GM18873 (cell line): Measurements from ENCODE around the gene ZNF430.
"Not testable (repeated sequence)": the region's sequence is repeated elsewhere in the genome, so short reads cannot be mapped to it uniquely, and the experiment has no call there.

Experiments used
- ATAC-seq: cut with Tn5 transposase; IDR thresholded peaks from one replicate; pipeline ENCODE4 v1.9.1; 2021; ENCODE audit warnings: mild to moderate bottlenecking, moderate library complexity, moderate number of reproducible peaks; ENCODE audit not compliant: unreplicated experiment, low FRiP score

Gene ZNF430

GRCh38 chr19:21020298-21021227 lies at the start of gene ZNF430:
Gene ZNF430 (plus strand): TSS chr19:21020657. CDS start chr19:21020801, 144 bp downstream.
- peak; percentile 93 for ATAC-seq

- ATAC-seq: not testable (repeated sequence)
Observed at GRCh38 chr19:20992788-20993187, 27.7 kb upstream of the ZNF430 start.

- peak; percentile 99 for ATAC-seq
Observed at GRCh38 chr19:20999731-21000352, 20.6 kb upstream of the ZNF430 start.

DNA sequence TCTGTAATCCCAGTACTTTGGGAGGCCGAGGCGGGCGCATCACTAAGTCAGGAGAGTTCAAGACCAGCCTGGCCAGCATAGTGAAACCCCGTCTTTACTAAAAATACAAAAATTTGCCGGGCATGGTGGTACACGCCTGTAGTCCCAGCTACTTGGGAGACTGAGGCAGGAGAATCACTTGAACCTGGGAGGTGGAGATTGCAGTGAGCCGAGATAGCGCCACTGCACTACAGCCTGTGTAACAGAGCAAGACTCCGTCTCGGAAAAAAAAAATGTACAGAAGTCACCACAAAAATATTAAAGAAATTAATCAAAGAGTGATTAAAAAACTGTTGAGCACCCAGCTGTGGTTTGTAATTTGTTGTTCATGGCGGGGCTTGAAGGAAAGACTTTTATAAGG lies 781 bp downstream of the ZNF430 start:
- ATAC-seq: not testable (repeated sequence)

GRCh38 chr19:21022996-21023395 lies 2.5 kb downstream of the ZNF430 start:
- no peak for ATAC-seq

- no peak for ATAC-seq
Observed at GRCh38 chr19:21023901-21024300, 3.4 kb downstream of the ZNF430 start.

DNA sequence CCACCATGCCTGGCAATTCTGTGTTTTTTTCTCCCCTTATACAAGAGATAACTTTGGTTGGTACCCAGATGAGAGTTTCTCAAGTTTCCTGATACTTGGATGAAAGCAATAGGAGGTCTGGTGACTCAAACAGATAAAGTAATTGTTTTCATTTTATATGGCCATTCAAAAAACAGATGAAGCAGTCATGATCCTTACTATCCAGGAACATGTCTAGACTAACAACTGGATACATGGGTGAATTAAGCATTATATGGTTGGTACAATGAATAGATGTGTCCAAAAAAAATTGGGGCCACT lies 8.5 kb downstream of the ZNF430 start:
- ATAC-seq: no peak

DNA sequence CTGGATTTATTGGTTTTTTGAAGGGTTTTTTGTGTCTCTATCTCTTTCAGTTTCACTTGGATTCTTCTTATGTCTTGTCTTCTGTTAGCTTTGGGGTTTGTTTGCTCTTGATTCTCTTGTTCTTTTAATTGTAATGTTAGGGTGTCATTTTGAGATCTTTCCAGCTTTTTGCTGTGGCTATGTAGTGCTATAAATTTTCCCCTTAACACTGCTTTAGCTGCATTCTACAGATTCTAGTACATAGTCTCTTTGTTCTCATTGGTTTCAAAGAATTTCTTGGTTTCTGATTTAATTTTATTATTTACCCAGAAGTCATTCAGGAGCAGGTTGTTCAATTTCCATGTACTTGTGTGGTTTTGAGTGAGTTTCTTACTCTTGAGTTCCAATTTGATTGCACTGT lies 24.6 kb downstream of the ZNF430 start:
- ATAC-seq: no peak

DNA sequence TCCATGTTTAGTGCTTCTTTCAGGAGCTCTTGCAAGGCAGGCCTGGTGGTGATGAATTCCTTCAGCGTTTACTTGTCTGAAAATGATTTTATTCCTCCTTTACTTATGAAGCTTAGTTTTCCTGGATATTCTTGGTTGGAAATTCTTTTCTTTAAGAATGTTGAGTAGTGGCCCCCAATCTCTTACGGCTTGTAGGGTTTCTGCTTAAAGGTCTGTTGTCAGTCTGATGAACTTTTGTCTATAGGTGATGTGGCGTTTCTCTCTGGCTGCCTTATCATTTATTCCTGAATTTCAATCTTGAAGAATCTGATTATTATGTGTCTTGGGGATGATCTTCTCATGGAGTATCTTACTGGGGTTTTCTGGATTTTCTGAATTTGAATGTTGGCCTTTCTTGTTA lies 26.0 kb downstream of the ZNF430 start:
- no peak for ATAC-seq

- ATAC-seq: no peak
Observed at GRCh38 chr19:21047716-21048115, 27.3 kb downstream of the ZNF430 start.

GRCh38 chr19:21052902-21053301 lies 32.4 kb downstream of the ZNF430 start:
- ATAC-seq: no peak

DNA sequence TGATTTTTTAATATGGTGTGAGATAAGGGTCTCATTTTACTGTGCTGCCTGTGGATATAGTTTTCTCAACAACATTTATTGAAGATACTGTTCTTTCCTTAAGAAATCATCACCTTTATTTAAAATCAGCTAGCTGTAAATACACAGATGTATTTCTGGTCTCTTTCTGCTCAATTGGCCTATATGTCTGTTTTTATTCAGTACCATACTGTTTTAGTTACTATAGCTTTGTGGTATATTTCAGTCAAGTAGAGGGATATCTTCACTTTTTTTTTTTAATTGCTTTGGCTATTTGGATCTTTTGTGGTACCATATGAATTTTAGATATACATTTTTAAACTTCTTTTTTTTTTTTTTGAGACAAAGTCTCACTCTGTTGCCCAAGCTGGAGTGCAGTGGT lies 44.9 kb downstream of the ZNF430 start:
- ATAC-seq: no peak

DNA sequence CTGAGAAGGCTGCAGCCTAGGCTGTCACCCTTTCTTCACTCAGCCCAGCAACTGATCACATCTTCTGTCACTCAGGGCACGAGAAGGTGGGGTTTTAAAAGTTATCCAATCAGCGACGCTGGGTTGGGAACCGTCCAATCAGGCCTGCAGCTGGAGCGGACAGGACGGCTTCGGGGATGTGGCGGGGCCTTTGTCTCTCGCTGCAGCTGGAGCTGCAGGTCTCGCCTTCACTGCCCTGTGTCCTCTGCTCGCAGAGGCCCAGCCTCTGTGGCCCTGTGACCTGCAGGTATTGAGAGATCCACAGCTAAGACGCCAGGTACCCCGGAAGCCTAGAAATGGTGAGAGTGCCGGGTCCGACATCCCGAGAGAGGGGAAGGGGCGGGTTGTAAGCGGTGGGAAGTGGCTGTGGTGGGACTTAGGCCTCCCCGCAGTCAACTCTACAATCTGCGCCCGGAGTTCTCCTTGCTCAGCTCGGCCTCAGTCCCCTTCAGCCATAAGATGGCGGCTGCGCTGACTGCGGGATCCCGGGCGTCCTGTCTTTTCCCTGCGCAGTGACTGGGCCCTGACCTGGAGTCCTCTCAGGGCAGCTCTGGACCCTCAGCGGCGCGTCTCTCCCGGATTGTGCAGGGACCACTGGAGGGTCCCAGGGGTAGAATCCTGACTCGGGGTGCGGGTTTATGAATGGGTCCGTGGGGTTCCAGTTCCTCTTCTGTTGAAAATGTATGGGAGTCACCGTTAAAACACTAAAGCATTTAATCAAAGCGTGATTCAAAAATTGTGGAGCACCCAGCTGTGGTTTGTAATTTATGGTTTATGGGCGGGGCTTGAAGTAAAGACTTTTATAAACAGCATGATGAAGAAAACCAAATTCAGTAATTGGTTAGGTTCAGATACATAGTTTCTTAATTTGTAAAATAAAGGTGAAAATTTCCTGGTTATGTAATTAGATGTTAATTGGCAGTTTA lies 61.8 kb downstream of the ZNF430 start, which contains the start of gene ZNF714:
Gene ZNF714, plus strand, starts transcription at position 193 of the 965 bp plus-strand sequence. CDS start 16,066 bp downstream, outside the sequence.
- ATAC-seq: peak; percentile 99

- ATAC-seq: no peak
Observed at GRCh38 chr19:21084343-21084742, 63.9 kb downstream of the ZNF430 start.

DNA sequence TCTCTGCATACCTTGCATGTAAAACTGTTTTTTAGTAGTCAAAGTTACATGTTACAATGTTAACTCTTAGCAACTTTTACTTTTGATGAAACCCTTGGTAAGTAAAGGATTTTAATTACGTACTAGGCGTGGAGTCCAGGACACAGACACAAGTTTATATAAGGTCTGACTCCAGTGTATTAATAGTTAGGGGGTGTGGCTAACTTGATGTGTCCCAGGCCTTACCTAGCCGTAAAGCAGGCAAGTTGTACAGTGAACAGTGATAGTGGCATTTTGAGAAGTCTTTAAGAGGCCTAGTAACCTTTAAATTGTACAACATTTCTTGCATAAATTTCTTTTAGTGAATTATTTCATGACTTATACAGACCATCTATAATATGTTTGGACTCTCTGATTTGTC lies 67.4 kb downstream of the ZNF430 start:
- no peak for ATAC-seq

DNA sequence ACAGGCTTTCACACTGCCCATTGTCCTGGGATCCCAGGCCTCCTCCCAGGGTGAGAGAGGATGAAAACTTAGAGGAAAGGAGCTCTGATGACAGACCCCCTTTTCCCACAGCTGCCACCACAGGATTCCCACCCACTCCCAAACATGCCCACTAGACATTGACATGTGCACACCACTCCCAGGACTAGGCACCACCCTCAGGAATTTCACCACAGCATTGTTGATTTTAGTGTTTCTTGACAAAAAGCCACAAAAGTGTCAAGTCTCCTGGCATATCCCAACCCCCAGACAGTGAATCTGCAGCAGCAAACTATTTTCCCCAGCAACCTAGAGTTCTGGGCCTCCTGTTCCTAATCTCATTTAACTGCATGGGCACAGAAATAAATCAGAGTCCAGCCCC lies 71.7 kb downstream of the ZNF430 start:
- no peak for ATAC-seq

DNA sequence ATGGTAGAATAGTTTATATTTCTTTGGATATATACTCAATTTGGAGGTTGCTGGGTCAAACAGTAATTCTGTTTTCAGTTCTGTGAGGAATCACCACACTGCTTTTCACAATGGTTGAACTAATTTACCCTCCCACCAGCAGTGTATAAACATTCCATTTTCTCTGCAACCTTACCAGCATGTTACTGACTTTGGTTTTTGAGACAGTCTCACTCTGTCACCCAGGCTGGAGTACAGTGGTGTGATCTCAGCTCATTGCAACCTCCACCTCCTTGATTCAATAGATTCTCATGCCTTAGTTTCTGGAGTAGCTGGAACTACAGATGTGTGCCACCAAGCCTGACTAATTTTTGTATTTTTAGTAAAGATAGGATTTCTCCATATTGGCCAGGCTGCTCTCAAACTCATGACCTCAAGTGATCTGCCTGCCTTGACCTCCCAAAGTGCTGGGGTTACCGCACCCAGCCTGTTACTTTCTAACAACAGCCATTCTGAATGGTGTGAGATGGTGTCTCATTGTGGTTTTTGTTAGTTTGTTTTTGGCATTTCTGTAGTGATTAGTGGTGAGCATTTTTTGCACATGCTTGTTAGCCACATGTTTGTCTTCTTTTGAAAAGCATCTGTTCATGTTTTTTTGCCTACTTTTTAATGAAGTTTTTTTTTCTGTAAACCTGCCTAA lies 74.0 kb downstream of the ZNF430 start:
- no peak for ATAC-seq

GRCh38 chr19:21098291-21098690 lies 77.8 kb downstream of the ZNF430 start:
- ATAC-seq: no peak

- ATAC-seq: no peak
Observed at GRCh38 chr19:21101521-21102242, 81.2 kb downstream of the ZNF430 start.
